ENCODE measurements around the gene PPP2R5D. TPM values are rescaled to one million over a fixed set of nuclear protein-coding genes. Genes with fewer than 3 reads are reported as not detected.

The PPP2R5D gene
- polyA plus RNA-seq, 3 donors: 10.3 to 24.9 (median 14.9) TPM

DNA sequence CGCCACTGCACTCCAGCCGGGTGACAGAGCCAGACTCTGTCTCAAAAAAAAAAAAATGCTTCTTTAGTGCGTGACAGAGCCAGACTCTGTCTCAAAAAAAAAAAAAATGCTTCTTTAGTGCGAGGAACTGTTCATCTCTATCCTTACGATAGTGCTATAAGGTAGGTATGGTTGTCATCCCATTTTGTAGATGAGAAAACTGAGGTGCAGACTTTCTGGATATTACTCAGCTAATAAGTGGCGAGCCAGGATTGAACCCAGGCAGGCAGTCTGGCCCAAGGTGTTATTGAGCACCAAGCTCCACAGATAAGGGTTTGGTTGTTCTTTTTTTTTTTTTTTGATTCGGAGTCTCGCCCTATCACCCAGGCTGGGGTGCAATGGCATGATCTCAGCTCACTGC, 17.5 kb downstream of the PPP2R5D start:
- peaks cover 0 to 2% (median 0%) of the 10 kb centered on the region in 3 donors for H3K27me3 Mint-ChIP-seq (ENCODE audit: low read depth in 3 of 3)
- H3K27ac Mint-ChIP-seq: no peak overlapping the region
- no peak overlapping the region for H3K4me3 Mint-ChIP-seq
- H3K4me1 Mint-ChIP-seq: no peaks in the 10 kb centered on the region
- Histone ChIP-seq H3K36me3 (replicated peaks in 1 of 2; ENCODE audit: control insufficient read depth in 1 of 2, insufficient read depth in 2 of 2, low read length in 2 of 2) (peaks cover 11 to 29% of the 10 kb centered on the region in 2 donors), H3K4me3 (replicated peaks in 1 of 3; ENCODE audit: low read depth in 2 of 3, low read length in 3 of 3) (no peak overlapping the region), H2AFZ (ENCODE audit: insufficient read depth, low read depth, low read length, poor library complexity, severe bottlenecking) (no peak overlapping the region), H3K79me2 (ENCODE audit: insufficient read depth, low read length) (no peaks in the 10 kb centered on the region), H3K27me3 (ENCODE audit: control insufficient read depth in 2 of 2, insufficient read depth in 2 of 2, low read length in 2 of 2) (no peaks in the 10 kb centered on the region), H3K4me2 (replicated peaks; ENCODE audit: extremely low read depth, low read length, poor library complexity, severe bottlenecking) (no peak overlapping the region), H3K9me3 (replicated peaks in 1 of 2; ENCODE audit: control insufficient read depth in 1 of 2, insufficient read depth in 1 of 2, low read length in 2 of 2) (no peaks in the 10 kb centered on the region), H3K4me1 (ENCODE audit: control insufficient read depth in 1 of 2, insufficient read depth in 2 of 2, low read length in 2 of 2) (no peaks in the 10 kb centered on the region), H3K27ac (ENCODE audit: low read depth in 1 of 2, low read length in 2 of 2) (no peak overlapping the region), H3K9ac (ENCODE audit: insufficient read depth, low read length, poor library complexity, severe bottlenecking) (no peak overlapping the region), H4K20me1 (ENCODE audit: insufficient read depth, low read length) (no peaks in the 10 kb centered on the region)
- intact Hi-C loops (cut with micrococcal nuclease): no loop called here
- TF ChIP-seq, protein P1, sequence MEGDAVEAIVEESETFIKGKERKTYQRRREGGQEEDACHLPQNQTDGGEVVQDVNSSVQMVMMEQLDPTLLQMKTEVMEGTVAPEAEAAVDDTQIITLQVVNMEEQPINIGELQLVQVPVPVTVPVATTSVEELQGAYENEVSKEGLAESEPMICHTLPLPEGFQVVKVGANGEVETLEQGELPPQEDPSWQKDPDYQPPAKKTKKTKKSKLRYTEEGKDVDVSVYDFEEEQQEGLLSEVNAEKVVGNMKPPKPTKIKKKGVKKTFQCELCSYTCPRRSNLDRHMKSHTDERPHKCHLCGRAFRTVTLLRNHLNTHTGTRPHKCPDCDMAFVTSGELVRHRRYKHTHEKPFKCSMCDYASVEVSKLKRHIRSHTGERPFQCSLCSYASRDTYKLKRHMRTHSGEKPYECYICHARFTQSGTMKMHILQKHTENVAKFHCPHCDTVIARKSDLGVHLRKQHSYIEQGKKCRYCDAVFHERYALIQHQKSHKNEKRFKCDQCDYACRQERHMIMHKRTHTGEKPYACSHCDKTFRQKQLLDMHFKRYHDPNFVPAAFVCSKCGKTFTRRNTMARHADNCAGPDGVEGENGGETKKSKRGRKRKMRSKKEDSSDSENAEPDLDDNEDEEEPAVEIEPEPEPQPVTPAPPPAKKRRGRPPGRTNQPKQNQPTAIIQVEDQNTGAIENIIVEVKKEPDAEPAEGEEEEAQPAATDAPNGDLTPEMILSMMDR (IDR thresholded peaks at IDR 0.05): no peak
- H3K9me3 Mint-ChIP-seq: no peaks in the 10 kb centered on the region
- DNase-seq: no peak
- H3K36me3 Mint-ChIP-seq: peaks cover 13 to 32% of the 10 kb centered on the region in 2 donors
- WGBS (ENCODE audit: insufficient coverage): 76% methylated on average over 4 of the region's 8 CpGs

DNA sequence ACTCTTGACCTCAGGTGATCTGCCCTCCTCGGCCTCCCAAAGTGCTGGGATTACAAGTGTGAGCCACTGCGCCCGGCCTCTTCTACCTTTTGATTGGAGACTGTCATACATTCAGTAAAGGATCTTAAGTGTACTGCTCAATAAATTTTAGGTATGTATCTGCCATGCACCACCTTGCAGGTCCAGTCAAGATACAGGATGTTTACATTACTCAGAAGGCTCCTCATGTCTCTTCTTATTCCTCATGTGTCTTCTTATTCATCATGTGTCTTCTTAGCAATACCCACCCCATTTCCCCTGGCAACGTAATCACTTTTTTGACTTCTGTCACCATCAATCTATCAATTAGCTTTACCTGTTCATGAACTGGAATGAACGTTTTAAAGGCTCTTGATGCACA, 21.5 kb downstream of the PPP2R5D start:
- peaks cover 0 to 5% (median 0%) of the 10 kb centered on the region in 3 donors for H3K27me3 Mint-ChIP-seq (ENCODE audit: low read depth in 3 of 3)
- Histone ChIP-seq H3K9ac (ENCODE audit: insufficient read depth, low read length, poor library complexity, severe bottlenecking) (no peak overlapping the region), H3K27ac (ENCODE audit: low read depth in 1 of 2, low read length in 2 of 2) (no peak overlapping the region), H4K20me1 (ENCODE audit: insufficient read depth, low read length) (no peaks in the 10 kb centered on the region), H3K9me3 (replicated peaks in 1 of 2; ENCODE audit: control insufficient read depth in 1 of 2, insufficient read depth in 1 of 2, low read length in 2 of 2) (no peaks in the 10 kb centered on the region), H2AFZ (ENCODE audit: insufficient read depth, low read depth, low read length, poor library complexity, severe bottlenecking) (no peak overlapping the region), H3K27me3 (ENCODE audit: control insufficient read depth in 2 of 2, insufficient read depth in 2 of 2, low read length in 2 of 2) (no peaks in the 10 kb centered on the region), H3K36me3 (replicated peaks in 1 of 2; ENCODE audit: control insufficient read depth in 1 of 2, insufficient read depth in 2 of 2, low read length in 2 of 2) (peaks cover 51 to 65% of the 10 kb centered on the region in 2 donors), H3K4me3 (replicated peaks in 1 of 3; ENCODE audit: low read depth in 2 of 3, low read length in 3 of 3) (no peak overlapping the region), H3K4me2 (replicated peaks; ENCODE audit: extremely low read depth, low read length, poor library complexity, severe bottlenecking) (no peak overlapping the region), H3K4me1 (ENCODE audit: control insufficient read depth in 1 of 2, insufficient read depth in 2 of 2, low read length in 2 of 2) (no peaks in the 10 kb centered on the region), H3K79me2 (ENCODE audit: insufficient read depth, low read length) (no peaks in the 10 kb centered on the region)
- peaks cover 48 to 54% of the 10 kb centered on the region in 2 donors for H3K36me3 Mint-ChIP-seq
- no peak overlapping the region for H3K4me3 Mint-ChIP-seq
- H3K27ac Mint-ChIP-seq: no peak overlapping the region
- no peaks in the 10 kb centered on the region for H3K4me1 Mint-ChIP-seq
- H3K9me3 Mint-ChIP-seq: no peaks in the 10 kb centered on the region
- TF ChIP-seq, protein P1 (IDR thresholded peaks at IDR 0.05): no peak
- WGBS (ENCODE audit: insufficient coverage): 96% methylated on average over 3 of the region's 5 CpGs
- DNase-seq: no peak
- intact Hi-C loops (cut with micrococcal nuclease): loop anchor here in 1 of 2 donors (5.0 kb wide), 1 partner anchor 136 kb away; no protein-coding TSS in a partner anchor

Data from CD14-positive monocyte (primary cell).